NCI-H748 treated with DMSO at 0.1 percent for 48 hours (cell line): ENCODE measurements around the gene RFLNA.

Source experiments
- DNase-seq: peaks from one replicate; lab custom pipeline; 2025; lab: John Stamatoyannopoulos, UW

RFLNA gene

GRCh38 chr12:124359671-124360581 is 65.0 kb downstream of the RFLNA start:
- no peak for DNase-seq

- no peak for DNase-seq
These were observed 66.4 kb downstream of the RFLNA start for GRCh38 chr12:124361074-124361970.

DNA sequence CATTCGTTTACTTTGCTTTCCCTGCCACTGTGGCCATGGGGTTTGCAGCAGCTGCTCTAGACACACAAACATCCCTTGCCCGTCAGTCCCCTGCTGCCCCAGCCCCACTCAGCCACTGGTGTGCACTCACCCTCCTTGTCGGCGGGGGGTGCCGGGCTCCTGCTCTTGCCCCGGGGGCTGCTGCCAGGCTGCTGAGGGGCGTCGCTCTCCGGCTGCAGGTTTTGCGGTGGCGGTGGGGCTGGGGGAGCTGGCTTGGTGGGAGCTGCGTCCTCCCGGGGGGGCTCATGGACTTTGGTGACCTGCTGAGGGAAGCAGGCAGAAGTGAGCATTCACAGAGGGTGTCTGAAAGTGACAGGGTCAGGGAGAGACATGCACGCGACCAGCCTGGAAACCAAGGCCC is 67.1 kb downstream of the RFLNA start:
- no peak for DNase-seq

DNA sequence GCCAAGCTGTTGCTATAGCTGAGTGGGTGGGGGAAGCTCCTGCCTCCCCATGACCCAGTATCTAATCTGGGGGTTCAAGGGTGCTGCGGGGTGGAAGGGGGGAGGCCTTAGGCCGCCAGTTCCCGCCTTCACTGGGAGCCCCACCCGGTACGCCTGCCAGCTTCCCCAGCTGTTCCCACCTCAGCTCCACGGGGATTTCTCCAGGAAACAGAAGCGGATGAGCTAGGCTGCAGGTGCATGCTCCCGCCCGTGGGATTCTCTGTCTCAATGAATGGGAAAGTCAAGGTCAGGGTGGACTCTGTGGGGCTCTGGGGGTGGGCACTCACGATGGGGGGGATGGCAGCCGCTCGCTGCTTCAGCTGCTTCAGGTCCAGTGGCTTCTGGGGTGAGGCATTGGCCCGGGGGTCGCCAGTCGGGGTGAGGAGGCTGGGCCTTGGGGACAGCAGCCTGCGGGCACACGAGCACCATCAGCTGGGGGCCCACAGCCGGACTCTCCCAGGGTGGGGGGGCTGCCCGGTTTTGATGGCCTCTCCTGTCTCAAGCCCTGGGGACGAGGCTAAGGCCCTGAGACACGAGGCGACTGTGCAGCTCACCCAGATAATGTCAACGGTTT is 68.6 kb downstream of the RFLNA start:
- DNase-seq: no peak

- DNase-seq: no peak
These were observed 69.7 kb downstream of the RFLNA start for GRCh38 chr12:124364543-124364942.
